Esophagus squamous epithelium (tissue), 4 donors: Measurements from ENCODE around the gene DLGAP1.
"Not testable (repeated sequence)": the region's sequence is repeated elsewhere in the genome, so short reads cannot be mapped to it uniquely, and the experiment has no call there.

ENCODE experiments used
- CTCF ChIP-seq, 6 experiments: fragments of 450-650 bp in 4 of 6; fragments of 200-600 bp in 2 of 6; sonication (generic) in 2 of 6; IDR thresholded peaks; one replicate each; pipeline ENCODE4 v1.5.1; 2016 to 2019; ENCODE audit warnings: antibody characterized with exemption in 6 of 6, mild to moderate bottlenecking in 4 of 6, moderate library complexity in 4 of 6
- POLR2A ChIP-seq, 4 donors: fragments of 450-650 bp; IDR thresholded peaks; one replicate each; pipeline ENCODE4 v1.6.1; 2017; ENCODE audit warnings: antibody characterized with exemption in 4 of 4, mild to moderate bottlenecking in 4 of 4, moderate library complexity in 3 of 4

- TF ChIP-seq CTCF, POLR2A (IDR thresholded peaks at IDR 0.05): not testable (repeated sequence)
Measured at GRCh38 chr18:3650521-3651042, 804.5 kb downstream of the DLGAP1 start.
